K562 (cell line): Measurements from ENCODE around the gene WDR45. TPM values are rescaled to one million over a fixed set of nuclear protein-coding genes. Genes with fewer than 3 reads are reported as not detected.

Experiments used
- ARNT ChIP-seq, 2 experiments: fragments of 450-650 bp; IDR thresholded peaks; 2 replicates each; pipeline ENCODE4 v1.6.1; 2016; ENCODE audit warnings: mild to moderate bottlenecking in 1 of 2
- BMI1 ChIP-seq: fragments of 150-350 bp; IDR thresholded peaks from 2 replicates; pipeline ENCODE4 v1.6.1; 2014; ENCODE audit warnings: low read length
- CSDE1 ChIP-seq, 2 experiments: fragments of 450-650 bp; IDR thresholded peaks; 2 replicates each; pipeline ENCODE4 v1.6.1; 2016; ENCODE audit warnings: mild to moderate bottlenecking in 1 of 2
- DDX20 ChIP-seq: fragments of 450-650 bp; IDR thresholded peaks from 2 replicates; pipeline ENCODE4 v1.6.1; 2016; ENCODE audit warnings: missing genetic modification characterization, low read depth, mild to moderate bottlenecking, missing compliant biosample characterization, moderate library complexity
- HMG20A ChIP-seq: fragments of 450-650 bp; formaldehyde crosslinking; conservative IDR thresholded peaks from 2 replicates; pipeline ENCODE4 v1.4.0; 2020; ENCODE audit warnings: mild to moderate bottlenecking, mixed read lengths
- HSF4 ChIP-seq: fragments of 250-450 bp; sonication (Bioruptor Pico); IDR thresholded peaks from 2 replicates; pipeline ENCODE4 v2.1.2; 2022; ENCODE audit warnings: mild to moderate bottlenecking, moderate library complexity, borderline replicate concordance
- MYC ChIP-seq, 2 experiments: fragments of 250-450 bp in 1 of 2; sonication (Bioruptor Pico) in 1 of 2; IDR thresholded peaks; 2 replicates each; pipeline versions ENCODE4 v1.5.1 to v1.6.1; 2012 to 2021; ENCODE audit warnings: low read depth in 2 of 2, borderline replicate concordance in 1 of 2, improper control_type of control experiment in 1 of 2, low read length in 1 of 2, mild to moderate bottlenecking in 1 of 2, moderate library complexity in 1 of 2
- POLR2H ChIP-seq: IDR thresholded peaks from 2 replicates; pipeline ENCODE4 v1.6.1; 2016; ENCODE audit warnings: missing genetic modification characterization, low read depth, mild to moderate bottlenecking, control low read depth, missing compliant biosample characterization, moderate library complexity
- RAD21 ChIP-seq, 2 experiments: fragments of 250-450 bp in 1 of 2; fragments of 450-650 bp in 1 of 2; sonication (Bioruptor Pico) in 1 of 2; formaldehyde crosslinking in 1 of 2; IDR thresholded peaks in 1 of 2; conservative IDR thresholded peaks in 1 of 2; 2 replicates each; pipeline versions ENCODE4 v1.4.0 to v1.8.0; 2020 to 2022; ENCODE audit warnings: mild to moderate bottlenecking in 2 of 2, moderate library complexity in 1 of 2
- RHOXF2B ChIP-seq: fragments of 250-450 bp; sonication (Bioruptor Pico); conservative IDR thresholded peaks from 2 replicates; pipeline ENCODE4 v1.5.1; 2021
- SIN3B ChIP-seq: fragments of 450-650 bp; IDR thresholded peaks from 2 replicates; pipeline ENCODE4 v1.6.1; 2017; ENCODE audit warnings: low read depth, mild to moderate bottlenecking, moderate library complexity
- SIX5 ChIP-seq, 2 experiments: IDR thresholded peaks; 2 replicates each; pipeline ENCODE4 v1.6.1; 2011; ENCODE audit warnings: low read length in 2 of 2, borderline replicate concordance in 1 of 2, low read depth in 1 of 2, mild to moderate bottlenecking in 1 of 2, moderate library complexity in 1 of 2; ENCODE audit not compliant: insufficient read depth in 1 of 2
- SMARCC2 ChIP-seq: fragments of 450-650 bp; IDR thresholded peaks from 2 replicates; pipeline ENCODE4 v1.6.1; 2017; ENCODE audit warnings: antibody characterized with exemption, moderate library complexity, mild to moderate bottlenecking, low read depth
- SMC3 ChIP-seq: conservative IDR thresholded peaks from 2 replicates; pipeline ENCODE4 v1.6.1; 2011; ENCODE audit warnings: low read depth, low read length, improper control_type of control experiment; ENCODE audit not compliant: insufficient read depth
- TEAD1 ChIP-seq, 2 experiments: fragments of 450-650 bp in 1 of 2; sonication (generic) in 1 of 2; formaldehyde crosslinking; IDR thresholded peaks; 2 replicates each; pipeline versions ENCODE4 v1.4.0 to v1.8.0; 2020 to 2022; ENCODE audit warnings: mild to moderate bottlenecking in 2 of 2, missing genetic modification reagents in 1 of 2
- TRIM24 ChIP-seq, 2 experiments: fragments of 450-650 bp; IDR thresholded peaks; 2 replicates each; pipeline ENCODE4 v1.6.1; 2016
- ZNF232 ChIP-seq: sonication (generic); formaldehyde crosslinking; IDR thresholded peaks from 2 replicates; pipeline ENCODE4 v1.8.0; 2022; ENCODE audit warnings: mild to moderate bottlenecking, missing genetic modification reagents
- ZNF253 ChIP-seq: fragments of 250-450 bp; sonication (Bioruptor Pico); conservative IDR thresholded peaks from 2 replicates; pipeline ENCODE4 v1.6.1; 2021; ENCODE audit warnings: mild to moderate bottlenecking
- polyA plus RNA-seq, 8 experiments: library from polyadenylated mRNA; depleted of rRNA in 4 of 8; stranded (reverse) in 5 of 8; unstranded in 3 of 8; fragments of >200 nt; fragmentation: Nextera tagmentation in 2 of 8; fragmentation: Illumina TruSeq in 1 of 8; extraction: Ambion mirVana in 2 of 8; extraction: Trizol in 1 of 8; gene quantifications; 2 replicates each; pipeline versions ENCODE4 v1.2.1 to v1.2.3, GENCODE V29; 2011 to 2014; ENCODE audit warnings: inconsistent platforms in 1 of 8, missing spikeins in 1 of 8
- total RNA-seq, 7 experiments: library from RNA; depleted of rRNA in 6 of 7; stranded (reverse); fragments of >200 nt in 6 of 7; fragmentation: Illumina TruSeq in 2 of 7; extraction: Trizol in 2 of 7; gene quantifications; 2 replicates each; pipeline versions ENCODE4 v1.2.1 to v1.2.3, GENCODE V29; 2011 to 2021; ENCODE audit warnings: low replicate concordance in 1 of 7
- TF ChIP-seq, protein P1 (sequence below): sonication (generic); formaldehyde crosslinking; IDR thresholded peaks from 2 replicates; pipeline ENCODE4 v1.8.0; 2022; ENCODE audit warnings: missing genetic modification reagents, mild to moderate bottlenecking, moderate library complexity, borderline replicate concordance
- TF ChIP-seq, protein P2 (sequence below), 2 experiments: fragments of 450-650 bp; formaldehyde crosslinking in 1 of 2; IDR thresholded peaks; 2 replicates each; pipeline versions ENCODE4 v1.4.0 to v1.6.1; 2014 to 2020; ENCODE audit warnings: mild to moderate bottlenecking in 2 of 2, borderline replicate concordance in 1 of 2, low read depth in 1 of 2

The WDR45 gene
- total and polyA plus RNA-seq, 9 of the 15 experiments (the other 6 are each of a cell fraction or from before 2014, with no cell fraction given), result 19.4 to 136 (median 59.7) TPM

DNA sequence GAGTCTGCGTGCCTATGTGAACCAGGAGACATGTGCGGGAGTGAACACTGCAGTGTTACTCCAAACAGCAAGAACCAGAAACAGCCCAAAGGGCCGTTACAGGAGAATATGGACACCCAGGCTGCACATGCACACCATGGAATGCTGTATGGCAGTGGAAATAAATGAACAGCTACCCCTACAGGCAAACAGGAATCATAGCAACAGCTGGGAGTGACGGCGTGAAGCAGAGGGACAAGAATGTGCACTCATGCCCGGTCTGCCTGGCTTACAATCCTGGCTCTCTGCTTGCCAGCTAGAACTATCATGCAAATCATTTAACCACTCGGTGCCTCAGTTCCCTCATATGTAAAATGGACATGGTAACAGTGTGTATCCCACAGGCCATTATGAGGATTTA is 27.2 kb upstream of the WDR45 start (continued):
- peak; percentile 51 to 65 for TF ChIP-seq RAD21 (CRISPR knock-in tag; conservative IDR thresholded peaks at IDR 0.05 in 1 of 2, IDR thresholded peaks at IDR 0.05 in 1 of 2)
- TF ChIP-seq POLR2H (tag), result no peak
- no peak for TF ChIP-seq SIN3B
- no peak for TF ChIP-seq HMG20A
- TF ChIP-seq DDX20 (tag), result no peak
- TF ChIP-seq CSDE1 (IDR thresholded peaks at IDR 0.05), result no peak
- TF ChIP-seq ZNF253 (CRISPR knock-in tag), result no peak
- TF ChIP-seq RHOXF2B (CRISPR knock-in tag), result no peak
- TF ChIP-seq TRIM24 (IDR thresholded peaks at IDR 0.05), result no peak
- TF ChIP-seq BMI1, result no peak
- TF ChIP-seq HSF4 (CRISPR knock-in tag), result no peak
- TF ChIP-seq, protein P1, sequence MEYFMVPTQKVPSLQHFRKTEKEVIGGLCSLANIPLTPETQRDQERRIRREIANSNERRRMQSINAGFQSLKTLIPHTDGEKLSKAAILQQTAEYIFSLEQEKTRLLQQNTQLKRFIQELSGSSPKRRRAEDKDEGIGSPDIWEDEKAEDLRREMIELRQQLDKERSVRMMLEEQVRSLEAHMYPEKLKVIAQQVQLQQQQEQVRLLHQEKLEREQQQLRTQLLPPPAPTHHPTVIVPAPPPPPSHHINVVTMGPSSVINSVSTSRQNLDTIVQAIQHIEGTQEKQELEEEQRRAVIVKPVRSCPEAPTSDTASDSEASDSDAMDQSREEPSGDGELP (CRISPR knock-in tag), result peak; percentile 68; the same call in 1 of the 2 replicates
- TF ChIP-seq, protein P2, sequence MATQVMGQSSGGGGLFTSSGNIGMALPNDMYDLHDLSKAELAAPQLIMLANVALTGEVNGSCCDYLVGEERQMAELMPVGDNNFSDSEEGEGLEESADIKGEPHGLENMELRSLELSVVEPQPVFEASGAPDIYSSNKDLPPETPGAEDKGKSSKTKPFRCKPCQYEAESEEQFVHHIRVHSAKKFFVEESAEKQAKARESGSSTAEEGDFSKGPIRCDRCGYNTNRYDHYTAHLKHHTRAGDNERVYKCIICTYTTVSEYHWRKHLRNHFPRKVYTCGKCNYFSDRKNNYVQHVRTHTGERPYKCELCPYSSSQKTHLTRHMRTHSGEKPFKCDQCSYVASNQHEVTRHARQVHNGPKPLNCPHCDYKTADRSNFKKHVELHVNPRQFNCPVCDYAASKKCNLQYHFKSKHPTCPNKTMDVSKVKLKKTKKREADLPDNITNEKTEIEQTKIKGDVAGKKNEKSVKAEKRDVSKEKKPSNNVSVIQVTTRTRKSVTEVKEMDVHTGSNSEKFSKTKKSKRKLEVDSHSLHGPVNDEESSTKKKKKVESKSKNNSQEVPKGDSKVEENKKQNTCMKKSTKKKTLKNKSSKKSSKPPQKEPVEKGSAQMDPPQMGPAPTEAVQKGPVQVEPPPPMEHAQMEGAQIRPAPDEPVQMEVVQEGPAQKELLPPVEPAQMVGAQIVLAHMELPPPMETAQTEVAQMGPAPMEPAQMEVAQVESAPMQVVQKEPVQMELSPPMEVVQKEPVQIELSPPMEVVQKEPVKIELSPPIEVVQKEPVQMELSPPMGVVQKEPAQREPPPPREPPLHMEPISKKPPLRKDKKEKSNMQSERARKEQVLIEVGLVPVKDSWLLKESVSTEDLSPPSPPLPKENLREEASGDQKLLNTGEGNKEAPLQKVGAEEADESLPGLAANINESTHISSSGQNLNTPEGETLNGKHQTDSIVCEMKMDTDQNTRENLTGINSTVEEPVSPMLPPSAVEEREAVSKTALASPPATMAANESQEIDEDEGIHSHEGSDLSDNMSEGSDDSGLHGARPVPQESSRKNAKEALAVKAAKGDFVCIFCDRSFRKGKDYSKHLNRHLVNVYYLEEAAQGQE (IDR thresholded peaks at IDR 0.05; ENCODE audit: borderline replicate concordance), result peak; percentile 39
- TF ChIP-seq, protein P2 (CRISPR knock-in tag; IDR thresholded peaks at IDR 0.05; ENCODE audit: low read depth), result no peak
- no peak for TF ChIP-seq ARNT (IDR thresholded peaks at IDR 0.05)
- no peak for TF ChIP-seq ZNF232 (CRISPR knock-in tag)
- TF ChIP-seq MYC (IDR thresholded peaks at IDR 0.05; ENCODE audit: low read depth, low read length), result peak; percentile 45; the same call in 1 of the 2 replicates
- no peak for TF ChIP-seq MYC (CRISPR knock-in tag; IDR thresholded peaks at IDR 0.05; ENCODE audit: borderline replicate concordance, low read depth)
- TF ChIP-seq SMARCC2, result no peak
- peak in 1 of 2 experiments; percentile 35; a peak in 1 of 4 replicates for TF ChIP-seq TEAD1 (CRISPR knock-in tag; IDR thresholded peaks at IDR 0.05)
- no peak for TF ChIP-seq SIX5 (IDR thresholded peaks at IDR 0.05; ENCODE audit: borderline replicate concordance in 1 of 2, insufficient read depth in 1 of 2, low read depth in 1 of 2, low read length in 2 of 2)
- 0 out of 2 replicates have a peak, but pooled peaks have one; percentile 42 for TF ChIP-seq SMC3
